ENCODE measurements around the gene SMARCD3.

Gene SMARCD3

GRCh38 chr7:151272877-151273276 is 24.4 kb upstream of the SMARCD3 start:
- no peak for FAIRE-seq

GRCh38 chr7:151272405-151272804 is 23.9 kb upstream of the SMARCD3 start:
- DNase-seq (ENCODE audit: low spot score) (no peak), FAIRE-seq (no peak)

More at GRCh38 chr7:151272877-151273276, 24.4 kb upstream of the SMARCD3 start:
- DNase-seq (ENCODE audit: low spot score), result no peak

GRCh38 chr7:151271699-151272355 is 23.3 kb upstream of the SMARCD3 start:
- FAIRE-seq (no peak), DNase-seq (ENCODE audit: low spot score) (no peak)

- no peak for DNase-seq (ENCODE audit: low spot score)
- FAIRE-seq, result no peak
Measured at GRCh38 chr7:151269511-151269910, 21.0 kb upstream of the SMARCD3 start.

GRCh38 chr7:151265351-151265931 is 16.9 kb upstream of the SMARCD3 start:
- DNase-seq (ENCODE audit: low spot score) (no peak), FAIRE-seq (no peak)

- DNase-seq (ENCODE audit: low spot score), result no peak
Measured at GRCh38 chr7:151264615-151265014, 16.1 kb upstream of the SMARCD3 start.

GRCh38 chr7:151261529-151261928 is 13.0 kb upstream of the SMARCD3 start:
- no peak for DNase-seq (ENCODE audit: low spot score)

More at GRCh38 chr7:151264615-151265014, 16.1 kb upstream of the SMARCD3 start:
- FAIRE-seq, result no peak

GRCh38 chr7:151260883-151261282 is 12.4 kb upstream of the SMARCD3 start:
- DNase-seq (ENCODE audit: low spot score), result no peak
- no peak for FAIRE-seq

More at GRCh38 chr7:151261529-151261928, 13.0 kb upstream of the SMARCD3 start:
- FAIRE-seq, result no peak

- DNase-seq (ENCODE audit: low spot score), result no peak
- FAIRE-seq, result no peak
Measured at GRCh38 chr7:151260471-151260870, 12.0 kb upstream of the SMARCD3 start.

GRCh38 chr7:151257990-151258389 is 9.5 kb upstream of the SMARCD3 start:
- DNase-seq (ENCODE audit: low spot score), result no peak
- no peak for FAIRE-seq

- no peak for FAIRE-seq
- DNase-seq (ENCODE audit: low spot score), result no peak
Measured at GRCh38 chr7:151256410-151257045, 8.0 kb upstream of the SMARCD3 start.

GRCh38 chr7:151255390-151255789 is 6.9 kb upstream of the SMARCD3 start:
- DNase-seq (ENCODE audit: low spot score), result no peak

GRCh38 chr7:151254851-151255250 is 6.4 kb upstream of the SMARCD3 start:
- FAIRE-seq, result no peak
- DNase-seq (ENCODE audit: low spot score), result no peak

More at GRCh38 chr7:151255390-151255789, 6.9 kb upstream of the SMARCD3 start:
- no peak for FAIRE-seq

- no peak for DNase-seq (ENCODE audit: low spot score)
- no peak for FAIRE-seq
Measured at GRCh38 chr7:151254316-151254715, 5.8 kb upstream of the SMARCD3 start.

GRCh38 chr7:151252961-151253711 is 4.6 kb upstream of the SMARCD3 start:
- FAIRE-seq (no peak), DNase-seq (ENCODE audit: low spot score) (no peak)

GRCh38 chr7:151252561-151252835 is 4.0 kb upstream of the SMARCD3 start:
- FAIRE-seq, result no peak

GRCh38 chr7:151251689-151252560 is 3.4 kb upstream of the SMARCD3 start:
- DNase-seq (ENCODE audit: low spot score) (peak; percentile 55), FAIRE-seq (no peak)

More at GRCh38 chr7:151252561-151252835, 4.0 kb upstream of the SMARCD3 start:
- DNase-seq (ENCODE audit: low spot score), result no peak

- FAIRE-seq, result no peak
- DNase-seq (ENCODE audit: low spot score), result no peak
Measured at GRCh38 chr7:151251328-151251688, 2.8 kb upstream of the SMARCD3 start.

GRCh38 chr7:151250181-151251132 is 2.0 kb upstream of the SMARCD3 start:
- no peak for DNase-seq (ENCODE audit: low spot score)
- FAIRE-seq, result no peak

GRCh38 chr7:151249732-151250072 is 1.2 kb upstream of the SMARCD3 start:
- FAIRE-seq, result no peak
- no peak for DNase-seq (ENCODE audit: low spot score)

Measured in urothelium cell line (cell line).